Measurements from ENCODE around the gene TAS2R31.
"Not testable (repeated sequence)": the region's sequence is repeated elsewhere in the genome, so short reads cannot be mapped to it uniquely, and the experiment has no call there.

The TAS2R31 gene, protein sequence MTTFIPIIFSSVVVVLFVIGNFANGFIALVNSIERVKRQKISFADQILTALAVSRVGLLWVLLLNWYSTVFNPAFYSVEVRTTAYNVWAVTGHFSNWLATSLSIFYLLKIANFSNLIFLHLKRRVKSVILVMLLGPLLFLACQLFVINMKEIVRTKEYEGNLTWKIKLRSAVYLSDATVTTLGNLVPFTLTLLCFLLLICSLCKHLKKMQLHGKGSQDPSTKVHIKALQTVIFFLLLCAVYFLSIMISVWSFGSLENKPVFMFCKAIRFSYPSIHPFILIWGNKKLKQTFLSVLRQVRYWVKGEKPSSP

DNA sequence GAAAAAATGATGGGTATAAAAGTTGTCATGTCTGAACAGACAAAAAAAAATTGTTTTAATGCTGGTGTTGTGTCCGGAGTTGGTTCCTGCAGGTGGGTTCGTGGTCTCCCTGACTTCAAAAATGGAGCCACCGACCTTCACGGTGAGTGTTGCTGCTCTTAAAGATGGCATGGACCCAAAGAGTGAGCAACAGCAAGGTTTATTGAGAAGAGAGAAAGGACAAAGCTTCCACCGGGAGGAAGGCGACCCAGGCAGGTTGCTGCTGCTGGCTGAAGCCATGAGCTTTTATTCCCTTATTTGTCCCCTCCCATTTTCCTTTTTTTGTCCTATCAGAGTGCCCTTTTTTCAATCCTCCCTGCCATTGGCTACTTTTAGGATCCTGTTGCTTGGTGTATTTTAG is at the start of gene TAS2R31:
TSS of gene TAS2R31 (minus strand) at position 101 of the 400 bp plus-strand sequence. CDS start at position 29, 72 bp downstream.
- TF ChIP-seq, protein P1, sequence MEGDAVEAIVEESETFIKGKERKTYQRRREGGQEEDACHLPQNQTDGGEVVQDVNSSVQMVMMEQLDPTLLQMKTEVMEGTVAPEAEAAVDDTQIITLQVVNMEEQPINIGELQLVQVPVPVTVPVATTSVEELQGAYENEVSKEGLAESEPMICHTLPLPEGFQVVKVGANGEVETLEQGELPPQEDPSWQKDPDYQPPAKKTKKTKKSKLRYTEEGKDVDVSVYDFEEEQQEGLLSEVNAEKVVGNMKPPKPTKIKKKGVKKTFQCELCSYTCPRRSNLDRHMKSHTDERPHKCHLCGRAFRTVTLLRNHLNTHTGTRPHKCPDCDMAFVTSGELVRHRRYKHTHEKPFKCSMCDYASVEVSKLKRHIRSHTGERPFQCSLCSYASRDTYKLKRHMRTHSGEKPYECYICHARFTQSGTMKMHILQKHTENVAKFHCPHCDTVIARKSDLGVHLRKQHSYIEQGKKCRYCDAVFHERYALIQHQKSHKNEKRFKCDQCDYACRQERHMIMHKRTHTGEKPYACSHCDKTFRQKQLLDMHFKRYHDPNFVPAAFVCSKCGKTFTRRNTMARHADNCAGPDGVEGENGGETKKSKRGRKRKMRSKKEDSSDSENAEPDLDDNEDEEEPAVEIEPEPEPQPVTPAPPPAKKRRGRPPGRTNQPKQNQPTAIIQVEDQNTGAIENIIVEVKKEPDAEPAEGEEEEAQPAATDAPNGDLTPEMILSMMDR (conservative IDR thresholded peaks at IDR 0.05) = no peak
- no peak within 1 kb of the TSS for H3K27ac ChIP-seq

DNA sequence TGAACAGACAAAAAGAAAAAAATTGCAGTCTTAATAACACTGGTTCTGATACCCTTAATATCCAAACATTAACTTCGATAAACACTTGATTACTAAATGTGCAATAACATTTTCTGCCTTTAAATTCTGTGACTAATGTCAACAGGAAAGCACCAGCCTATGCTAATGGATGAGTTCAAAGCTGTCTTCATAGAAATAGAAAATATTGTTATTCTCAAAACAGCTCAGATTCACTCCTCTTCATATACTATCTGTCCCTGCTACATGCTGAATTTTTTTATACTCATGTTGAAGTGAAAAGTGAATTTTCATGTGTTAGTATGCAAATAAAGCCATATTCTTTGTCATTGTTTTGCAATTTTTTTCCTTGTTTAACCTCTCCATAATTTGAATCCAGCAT is 47.0 kb upstream of the TAS2R31 start:
- no peak overlapping the region for H3K27ac ChIP-seq
- TF ChIP-seq, protein P1 (conservative IDR thresholded peaks at IDR 0.05) = no peak

DNA sequence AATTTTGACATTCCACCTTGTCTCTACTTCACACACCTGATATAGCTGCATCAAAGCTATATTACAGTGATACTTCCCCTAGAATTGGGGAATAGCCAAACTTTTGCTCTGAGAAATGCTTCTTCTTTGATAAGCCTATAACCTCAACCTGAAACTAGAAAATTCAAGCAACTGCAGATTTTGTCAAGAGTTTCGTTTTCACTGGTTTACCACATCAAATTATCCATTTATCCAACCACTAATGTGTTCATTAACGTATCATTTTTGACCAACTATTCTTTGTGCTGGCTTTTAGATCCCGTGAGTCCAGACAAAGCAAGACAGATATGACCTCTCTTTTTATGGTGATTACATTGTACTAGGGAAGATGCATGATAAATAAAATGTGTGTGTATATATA is 44.4 kb upstream of the TAS2R31 start:
- TF ChIP-seq, protein P1 (conservative IDR thresholded peaks at IDR 0.05) = no peak
- no peak overlapping the region for H3K27ac ChIP-seq

DNA sequence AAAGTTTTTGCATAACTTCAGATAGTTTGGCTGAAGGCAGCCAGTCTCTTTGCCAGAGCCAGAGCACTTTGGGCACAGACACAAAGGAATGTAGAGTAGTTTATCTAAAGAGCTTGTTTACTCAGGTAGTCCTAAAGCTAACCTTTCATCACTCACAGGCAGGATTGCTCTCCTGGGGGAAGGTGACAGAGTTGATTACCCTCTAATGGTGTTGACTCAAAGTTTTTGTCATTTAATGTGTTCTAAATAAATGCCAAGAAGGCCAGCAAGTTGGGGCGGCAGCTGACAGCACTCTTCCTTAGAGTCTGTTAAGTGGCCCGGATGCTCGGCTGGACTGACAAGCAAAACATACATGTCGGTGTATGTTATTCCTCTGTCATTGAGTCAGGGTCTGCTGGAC is 40.2 kb upstream of the TAS2R31 start:
- TF ChIP-seq, protein P1 (conservative IDR thresholded peaks at IDR 0.05) = no peak
- H3K27ac ChIP-seq = no peak overlapping the region

DNA sequence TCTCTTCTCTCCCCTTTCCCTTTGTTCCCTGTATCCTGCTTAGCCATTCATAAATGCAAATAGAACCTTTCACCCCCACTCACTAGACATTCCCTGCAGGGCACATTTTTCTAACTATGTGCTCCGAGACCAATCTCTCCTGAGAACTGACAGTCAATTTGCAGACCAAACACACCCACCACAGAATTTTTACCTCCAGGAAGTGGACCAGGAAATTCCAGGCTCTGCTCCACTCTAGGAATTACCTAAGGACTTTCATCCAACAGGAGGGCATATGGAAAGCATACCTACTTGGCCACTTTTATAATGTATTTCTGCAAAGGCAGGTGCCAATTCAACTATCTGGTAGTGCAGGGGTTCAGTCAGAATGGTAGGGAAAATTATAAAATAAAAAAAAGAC is 39.8 kb upstream of the TAS2R31 start:
- H3K27ac ChIP-seq = no peak overlapping the region
- TF ChIP-seq, protein P1 (conservative IDR thresholded peaks at IDR 0.05) = no peak

DNA sequence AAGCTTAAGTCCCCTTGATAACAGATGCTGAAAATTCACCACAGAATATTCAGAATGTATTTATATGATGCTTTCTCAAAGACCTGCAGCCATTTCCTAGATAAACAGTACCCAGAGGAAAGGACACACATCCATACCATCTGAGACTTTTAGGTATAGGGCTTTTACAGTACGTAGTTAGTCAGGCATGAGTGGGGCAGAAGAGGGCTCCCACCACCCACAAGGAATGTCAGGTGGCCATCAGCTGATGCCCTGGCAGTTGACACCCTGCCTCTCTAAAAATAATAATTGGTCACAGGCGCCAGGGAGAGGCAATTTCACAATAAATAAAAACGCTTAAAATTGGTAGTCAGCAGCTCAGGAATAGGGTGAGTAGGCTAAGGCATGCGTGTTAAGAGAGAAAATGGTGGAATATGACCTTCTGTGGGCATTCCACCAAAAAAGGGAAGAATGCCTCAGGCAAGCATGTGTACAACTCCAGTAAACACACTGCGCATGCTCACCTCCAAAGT is 38.7 kb upstream of the TAS2R31 start:
- H3K27ac ChIP-seq = no peak overlapping the region
- TF ChIP-seq, protein P1 (conservative IDR thresholded peaks at IDR 0.05) = no peak

DNA sequence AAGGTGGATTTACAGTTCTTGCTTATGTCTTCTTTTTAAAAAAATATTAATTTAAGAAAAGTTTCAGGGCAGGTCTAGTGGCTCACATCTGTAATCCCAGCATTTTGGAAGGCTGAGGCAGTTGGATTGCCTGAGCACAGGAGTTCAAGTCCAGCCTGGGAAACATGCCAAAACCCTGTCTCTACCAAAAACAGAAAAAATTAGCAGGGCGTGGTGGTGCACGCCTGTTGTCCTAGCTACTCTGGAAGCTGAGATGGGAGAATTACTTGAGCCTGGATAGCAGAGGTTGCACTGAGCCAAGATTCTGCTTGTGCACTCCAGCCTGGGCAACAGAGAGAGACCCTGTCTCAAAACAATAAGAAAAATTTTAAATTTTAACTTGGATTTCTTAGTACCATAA is 36.3 kb upstream of the TAS2R31 start:
- H3K27ac ChIP-seq = no peak overlapping the region
- TF ChIP-seq, protein P1 (conservative IDR thresholded peaks at IDR 0.05) = no peak

DNA sequence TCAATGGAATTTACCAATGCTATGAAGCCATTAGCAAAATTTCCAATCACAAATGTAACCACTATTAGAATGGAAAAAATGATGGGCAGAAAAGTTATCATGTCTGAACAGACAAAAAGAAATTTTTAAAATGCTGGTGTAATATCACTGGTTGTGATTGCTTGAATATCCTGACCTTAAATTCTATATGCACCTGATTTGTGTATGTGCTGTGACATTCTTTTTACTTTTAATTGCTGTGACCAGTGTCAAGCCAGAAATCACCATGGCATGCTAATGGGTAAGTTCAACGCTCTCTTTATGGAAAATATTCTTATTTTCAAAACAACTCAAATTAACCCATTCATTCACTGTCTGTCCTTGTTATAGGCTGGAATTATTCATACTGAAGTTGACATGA is 31.0 kb upstream of the TAS2R31 start, which contains the start of gene TAS2R46:
TSS of gene TAS2R46 (minus strand) at position 101 of the 400 bp plus-strand sequence. CDS start at position 101, 0 bp downstream.
- not testable (repeated sequence) for H3K27ac ChIP-seq

Data from VCaP (cell line).